NOMO-1 treated with dmso at 0.1 percent for 144 hours (cell line): ENCODE data around the gene MYOZ2.

Experiments used
- DNase-seq: peaks from one replicate; lab custom pipeline; 2025; ENCODE audit not compliant: unreplicated experiment; lab: John Stamatoyannopoulos, UW

MYOZ2 gene

DNA sequence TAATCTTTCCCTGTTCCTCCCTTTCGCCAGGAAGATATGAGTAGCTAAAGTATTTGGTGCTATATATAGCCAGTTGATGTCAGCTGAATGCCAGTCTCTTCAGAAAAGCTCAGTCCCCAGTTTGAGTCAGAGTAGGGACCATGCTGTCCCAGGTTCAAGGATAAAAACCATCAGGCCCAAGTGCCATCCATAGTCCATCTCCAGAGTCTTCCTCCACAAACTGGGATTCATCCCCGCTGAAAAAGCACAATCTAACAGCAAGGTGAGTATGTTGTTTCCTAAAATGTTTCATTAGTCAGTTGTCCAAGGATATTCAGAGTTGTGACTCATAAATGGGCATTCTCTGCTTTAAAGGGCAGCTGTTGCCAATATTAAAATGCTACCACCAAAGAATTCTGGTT is at the start of gene MYOZ2:
TSS of gene MYOZ2 (plus strand) at position 112 of the 401 bp plus-strand sequence. CDS start 694 bp downstream, outside the sequence.
- no peak for DNase-seq

- DNase-seq: no peak
Measured at GRCh38 chr4:119087121-119087520, 48.5 kb upstream of the MYOZ2 start.

DNA sequence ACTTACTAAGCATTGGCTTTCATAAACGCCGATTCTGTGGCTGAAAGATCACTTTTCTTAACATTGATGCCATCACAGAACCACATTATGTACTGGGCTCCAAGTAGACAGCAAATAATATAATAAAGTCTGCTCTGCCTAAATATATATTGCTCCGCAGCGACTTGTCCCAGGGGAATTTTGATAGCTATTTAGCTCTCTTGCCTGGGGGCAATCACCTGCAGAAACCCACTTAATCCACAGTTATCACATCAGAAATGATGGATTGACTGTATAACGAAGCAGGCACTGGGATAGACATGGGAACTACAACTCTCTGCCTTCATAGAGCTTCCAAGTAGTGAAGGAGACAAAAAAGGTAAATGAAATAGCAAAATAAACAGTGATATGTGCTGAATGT is 48.0 kb upstream of the MYOZ2 start:
- no peak for DNase-seq

GRCh38 chr4:119093042-119093827 is 42.4 kb upstream of the MYOZ2 start:
- no peak for DNase-seq

DNA sequence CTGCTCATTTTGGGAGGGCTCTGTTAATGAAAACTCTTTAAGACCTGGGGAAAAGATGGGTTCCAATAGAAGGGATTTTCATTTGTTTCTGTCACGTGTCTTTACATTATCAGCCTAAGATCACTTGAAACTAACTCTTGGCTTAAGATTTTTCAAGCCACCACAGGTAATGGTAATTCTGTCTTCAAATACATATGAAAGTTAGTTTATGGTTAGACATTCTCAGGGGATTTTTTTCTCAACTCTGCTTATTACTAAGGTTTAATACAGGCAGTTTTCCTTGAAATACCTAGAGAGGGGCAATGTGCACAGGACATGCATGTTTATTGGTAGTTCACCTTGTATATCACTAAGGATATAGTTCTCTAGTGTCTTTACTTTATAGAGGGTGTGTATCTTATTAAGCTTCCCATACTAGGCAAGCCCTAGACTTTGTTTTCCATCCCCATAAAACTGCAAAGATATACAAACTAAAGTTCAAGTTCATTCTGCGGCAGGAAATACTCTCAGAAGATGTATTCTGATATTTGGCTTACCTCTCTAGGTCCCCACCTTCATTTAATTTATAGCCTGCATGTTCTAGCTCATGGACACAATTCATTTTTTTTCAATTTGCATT is 38.2 kb upstream of the MYOZ2 start:
- no peak for DNase-seq

- no peak for DNase-seq
Measured at GRCh38 chr4:119098306-119098705, 37.3 kb upstream of the MYOZ2 start.

GRCh38 chr4:119099227-119099810 is 36.3 kb upstream of the MYOZ2 start:
- no peak for DNase-seq

GRCh38 chr4:119100655-119101054 is 35.0 kb upstream of the MYOZ2 start:
- no peak for DNase-seq

DNA sequence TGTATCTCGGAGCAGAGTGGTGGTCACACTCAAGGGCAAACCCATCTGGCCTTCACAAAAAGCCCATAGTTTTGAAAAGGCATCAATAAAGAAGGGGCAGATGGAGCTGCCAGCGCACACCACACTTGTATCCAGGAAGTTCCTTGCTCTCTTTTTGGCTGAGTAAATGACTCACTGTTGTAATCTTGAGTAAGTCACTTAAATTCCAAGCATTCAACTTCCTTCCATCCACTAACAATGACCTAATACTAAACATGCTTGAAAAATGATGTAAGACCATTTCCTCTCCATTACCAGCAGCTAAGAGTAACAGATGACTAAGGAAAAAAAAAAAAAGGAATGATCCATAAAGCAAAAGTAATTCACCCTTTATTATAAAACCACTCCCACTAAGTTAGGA is 32.4 kb upstream of the MYOZ2 start:
- peak; percentile 82 for DNase-seq

DNA sequence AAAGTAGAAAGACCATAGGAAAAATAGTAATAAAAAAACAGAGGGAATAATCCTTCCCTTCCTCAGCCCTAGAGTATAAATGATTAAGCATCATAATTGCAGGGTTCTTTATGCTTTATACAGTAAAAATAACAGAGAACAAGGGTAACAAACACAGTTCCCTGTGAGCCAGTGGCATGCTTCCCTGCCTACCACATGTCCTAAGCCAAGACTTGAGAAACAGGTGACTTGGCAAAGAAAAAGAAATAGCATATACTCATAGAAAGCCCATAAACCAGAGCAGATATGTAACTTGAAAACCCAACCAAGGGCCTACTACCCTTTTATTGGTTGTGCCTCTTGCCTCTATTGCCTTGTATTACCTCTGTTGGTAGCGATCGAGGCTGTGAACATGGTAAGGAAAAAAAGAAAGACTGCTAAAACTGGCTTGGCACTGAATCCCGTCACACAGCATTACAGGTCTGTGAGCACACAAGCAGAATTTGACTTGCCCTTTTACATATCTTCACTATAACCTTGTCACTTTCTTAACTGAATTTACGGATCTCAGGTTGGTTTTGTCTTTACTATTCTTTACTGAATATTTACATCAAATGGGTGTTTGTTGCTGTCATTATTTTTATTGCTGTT is 30.9 kb upstream of the MYOZ2 start:
- DNase-seq: no peak

- no peak for DNase-seq
Measured at GRCh38 chr4:119105605-119106004, 30.0 kb upstream of the MYOZ2 start.

DNA sequence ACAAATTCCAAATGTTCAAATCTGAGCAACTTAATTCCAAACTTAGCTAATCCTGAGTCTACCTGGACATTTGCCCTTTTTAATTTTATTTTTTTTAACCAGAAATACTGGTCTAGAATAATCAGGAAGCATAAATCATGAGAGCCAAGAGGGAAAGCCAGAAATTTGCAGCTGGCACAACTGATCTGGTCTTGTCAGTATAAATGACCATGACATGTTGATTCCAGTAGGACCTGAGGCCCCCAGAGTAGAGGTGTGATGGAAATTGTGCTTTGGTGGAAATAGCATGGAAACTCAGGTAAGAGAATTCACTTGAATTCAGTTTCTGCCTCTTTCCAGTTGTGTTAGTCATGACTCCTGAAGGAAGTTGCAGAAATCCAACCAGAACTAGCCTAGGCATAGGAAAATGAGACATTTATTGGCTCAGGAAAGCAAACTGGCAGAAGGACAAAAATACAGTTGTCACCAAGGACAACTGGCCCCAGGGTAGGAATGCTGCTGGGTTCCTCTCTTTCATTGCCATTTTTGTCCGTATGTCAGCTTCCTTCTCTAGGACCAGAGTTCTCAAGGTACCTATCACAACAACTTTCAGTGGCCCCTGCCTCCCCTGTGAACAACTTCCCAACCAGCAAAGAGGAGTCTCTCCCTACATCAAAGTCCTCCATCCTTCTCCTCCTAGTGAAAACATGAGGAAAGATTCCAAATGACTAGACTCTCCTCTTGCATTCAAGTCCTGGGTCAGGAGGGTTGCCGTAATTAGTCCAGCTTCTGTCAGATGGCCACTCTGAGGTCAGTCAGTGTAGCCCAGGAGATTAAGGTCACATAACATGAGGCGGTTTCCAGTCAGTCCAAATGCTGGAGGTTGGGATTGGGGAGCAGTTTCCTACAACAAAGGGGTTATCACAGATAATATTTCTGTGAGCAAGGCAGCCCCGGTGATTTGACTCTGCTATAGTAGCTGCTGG is 29.3 kb upstream of the MYOZ2 start:
- DNase-seq: no peak

DNA sequence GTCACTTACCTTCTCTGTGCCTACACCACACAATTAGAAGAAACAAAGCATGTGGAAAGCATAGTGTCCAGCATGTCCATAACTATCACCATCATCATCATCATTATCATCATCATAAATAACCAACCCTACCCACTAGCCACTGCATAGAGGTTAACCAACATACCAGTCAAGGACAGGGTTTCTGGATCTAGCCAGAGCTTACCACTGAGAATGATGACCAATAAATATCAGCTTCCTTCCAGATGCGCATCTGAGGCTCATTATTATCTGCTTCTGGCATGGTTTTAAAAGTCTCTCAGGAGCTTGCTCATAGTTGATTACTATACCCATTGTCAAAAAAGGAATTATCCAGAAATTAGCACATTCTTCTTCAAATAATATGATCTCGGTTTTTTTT is 25.5 kb upstream of the MYOZ2 start:
- DNase-seq: no peak

- no peak for DNase-seq
Measured at GRCh38 chr4:119111296-119111695, 24.3 kb upstream of the MYOZ2 start.

DNA sequence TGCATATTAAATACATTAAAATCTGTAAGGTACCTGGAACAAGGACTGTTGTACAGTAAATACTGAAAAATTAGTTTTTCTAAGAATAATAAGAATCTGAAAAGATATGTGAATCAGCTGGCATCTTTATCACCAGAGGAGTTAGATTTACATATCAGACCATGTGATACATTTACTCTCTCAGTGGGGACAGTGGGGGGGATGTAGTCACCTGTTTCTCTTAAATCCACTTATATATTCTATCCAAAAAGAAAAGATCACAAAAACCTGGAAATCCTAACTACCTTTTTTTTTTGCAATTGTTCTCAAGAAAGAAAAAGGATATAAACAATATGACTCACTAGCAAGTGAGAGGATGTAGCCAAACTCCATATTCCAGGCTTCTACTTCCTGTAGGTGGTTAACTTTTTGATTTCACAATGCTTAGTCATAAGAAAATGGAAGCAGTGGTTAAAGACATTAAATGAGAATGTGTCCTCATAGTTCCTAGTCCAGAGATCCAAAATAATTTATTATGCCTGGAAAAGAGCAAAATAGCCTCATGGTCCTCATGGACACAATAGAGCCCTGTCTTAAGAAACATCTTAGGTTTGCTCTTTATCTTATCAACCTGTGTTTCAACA is 22.5 kb upstream of the MYOZ2 start:
- peak; percentile 81 for DNase-seq

DNA sequence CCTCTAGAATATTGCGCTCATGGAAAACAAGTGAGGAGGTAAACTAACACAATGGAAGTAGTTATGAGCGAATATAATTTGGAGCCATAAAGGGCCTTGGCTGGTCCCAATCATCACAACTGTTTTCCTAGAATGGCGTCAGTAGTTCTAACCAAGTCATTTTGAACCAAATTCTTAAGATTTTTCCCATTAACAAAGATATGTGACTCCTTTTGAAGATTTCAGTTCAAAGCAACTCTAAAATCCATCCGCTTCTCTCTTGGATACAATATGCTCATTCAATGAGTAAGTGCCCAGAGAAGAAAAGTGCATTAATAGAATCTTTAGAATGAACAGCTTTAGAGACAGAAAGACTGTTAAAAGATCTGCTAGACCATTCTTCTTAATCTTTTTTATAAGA is 19.6 kb upstream of the MYOZ2 start:
- DNase-seq: no peak

- no peak for DNase-seq
Measured at GRCh38 chr4:119116925-119117900, 18.4 kb upstream of the MYOZ2 start.

DNA sequence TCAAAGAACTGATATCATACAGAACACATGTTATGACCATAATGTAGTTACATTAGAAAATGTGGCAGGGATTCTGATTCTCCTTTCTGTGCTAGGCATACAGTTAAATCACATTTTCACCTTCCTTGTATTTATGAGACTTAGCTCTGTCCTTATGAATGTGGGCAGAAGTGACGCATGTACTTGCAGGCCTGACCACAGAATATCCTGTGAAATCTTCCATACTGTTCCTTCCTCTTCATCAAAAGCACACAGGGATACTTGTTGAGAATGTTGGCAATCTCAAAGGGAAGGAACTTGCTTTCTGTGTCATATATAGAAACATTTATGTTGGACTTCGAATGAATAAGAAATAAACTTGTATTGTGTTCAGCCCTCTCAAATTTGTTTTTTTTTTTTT is 17.2 kb upstream of the MYOZ2 start:
- no peak for DNase-seq

GRCh38 chr4:119124352-119124751 is 11.3 kb upstream of the MYOZ2 start:
- no peak for DNase-seq
